ENCODE data around the gene FAM221B.

Gene FAM221B, protein sequence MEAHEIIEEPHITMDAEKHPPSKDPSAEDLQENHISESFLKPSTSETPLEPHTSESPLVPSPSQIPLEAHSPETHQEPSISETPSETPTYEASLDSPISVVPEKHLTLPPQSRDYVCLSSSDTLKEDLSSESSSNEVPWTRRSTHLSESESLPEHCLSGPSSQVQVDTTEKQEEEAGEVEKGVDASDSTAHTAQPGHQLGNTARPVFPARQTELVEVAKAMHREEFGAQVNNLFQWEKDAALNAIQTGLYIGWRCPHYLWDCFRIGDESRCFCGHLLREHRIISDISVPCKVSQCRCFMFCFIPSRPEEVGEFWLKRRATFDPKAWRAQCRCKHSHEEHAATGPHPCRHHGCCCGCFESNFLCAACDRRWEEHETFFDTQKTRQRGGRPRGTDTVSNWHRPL

DNA sequence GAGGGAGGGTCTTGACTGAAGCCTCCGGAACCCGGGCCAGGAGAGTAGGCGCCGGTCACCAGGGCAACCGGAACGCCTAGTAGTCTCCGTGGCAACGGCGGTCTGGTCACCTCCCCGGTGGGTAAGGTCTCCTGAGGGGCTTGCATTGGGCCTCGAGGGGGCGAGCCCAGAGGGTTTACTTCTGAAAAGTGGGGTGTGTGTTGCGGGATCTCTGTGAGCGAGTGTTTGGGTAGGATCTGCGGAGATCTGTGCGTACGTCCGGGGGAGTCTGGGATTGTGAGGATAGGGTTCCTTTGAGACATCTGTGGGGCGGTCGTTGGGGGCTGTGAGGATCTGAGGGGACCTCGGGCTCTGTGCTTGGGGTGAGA lies at the start of gene FAM221B:
Gene FAM221B, minus strand, starts transcription at position 17 of the 368 bp plus-strand sequence. CDS start 2,571 bp downstream, outside the sequence.
- peak; percentile 20 for DNase-seq (ENCODE audit: low spot score)
- FAIRE-seq = no peak

DNA sequence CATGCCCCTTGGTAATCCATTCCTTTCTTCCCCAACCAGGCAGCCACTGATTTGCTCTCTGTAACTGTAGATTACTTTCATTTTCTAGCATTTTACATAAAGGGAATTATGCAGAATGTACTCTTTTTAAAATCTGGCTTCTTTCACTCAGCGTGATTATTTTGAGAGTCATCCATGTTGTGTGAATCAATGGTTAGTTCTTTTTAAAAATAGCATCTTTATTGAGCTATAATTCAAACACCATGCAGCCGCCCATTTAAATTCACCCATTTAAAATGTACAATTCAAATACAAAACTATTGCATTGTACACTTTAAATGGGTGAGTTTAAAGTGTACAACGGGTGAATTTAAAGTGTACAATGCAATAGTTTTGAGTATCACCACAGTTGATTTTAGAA lies 44.0 kb upstream of the FAM221B start:
- no peak for FAIRE-seq
- no peak for DNase-seq (ENCODE audit: low spot score)

DNA sequence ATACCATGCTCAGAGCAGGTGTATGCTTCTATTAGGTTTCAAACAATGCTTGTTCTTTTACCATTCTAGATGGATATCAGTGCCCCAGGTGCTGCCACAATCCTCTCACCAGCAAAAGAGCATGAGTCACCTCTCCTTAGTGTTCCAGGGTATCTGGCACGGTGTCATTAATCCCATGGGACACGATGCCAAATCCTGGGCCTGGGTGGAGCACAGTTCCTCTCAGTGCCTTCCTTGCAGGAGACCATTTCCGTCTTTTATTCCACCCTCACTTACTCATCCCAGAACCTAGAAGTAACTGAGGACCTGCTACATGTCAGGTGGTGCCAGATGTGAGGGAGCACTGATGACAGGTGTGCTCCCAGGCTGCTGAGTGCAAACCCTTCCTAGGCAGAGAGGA lies 43.0 kb upstream of the FAM221B start:
- no peak for FAIRE-seq
- DNase-seq (ENCODE audit: low spot score) = peak; percentile 60

DNA sequence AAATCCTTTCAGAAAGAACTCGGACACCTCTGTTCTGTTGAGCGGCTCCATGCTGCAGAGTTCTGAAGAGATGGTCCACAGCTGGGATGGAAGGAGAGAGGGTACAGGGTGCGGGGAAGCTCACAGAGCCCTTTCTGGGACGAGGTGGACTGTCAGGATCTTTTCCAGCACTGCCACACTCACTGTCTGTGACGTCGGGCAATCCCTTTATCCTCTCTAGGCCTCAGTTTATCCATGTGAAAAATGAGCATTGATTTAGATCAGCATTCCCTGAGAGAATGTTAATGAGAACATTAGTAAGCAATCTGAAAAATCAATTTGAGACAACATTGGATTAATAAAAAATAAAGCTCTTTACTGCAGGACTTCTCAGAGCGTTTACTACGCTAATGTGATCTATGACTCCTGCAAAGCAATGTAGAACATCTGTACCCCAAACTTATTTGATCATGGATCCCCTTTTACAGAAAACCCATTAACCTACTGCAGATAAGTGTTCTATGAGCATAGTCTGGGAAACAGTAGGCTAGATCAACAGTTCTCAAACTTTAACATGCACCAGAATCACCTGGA lies 41.9 kb upstream of the FAM221B start, which contains the start of gene OR13J1:
Gene OR13J1, minus strand, starts transcription at position 51 of the 573 bp plus-strand sequence. Its CDS starts 0 bp downstream, at position 51.
- FAIRE-seq = no peak
- no peak for DNase-seq (ENCODE audit: low spot score)

DNA sequence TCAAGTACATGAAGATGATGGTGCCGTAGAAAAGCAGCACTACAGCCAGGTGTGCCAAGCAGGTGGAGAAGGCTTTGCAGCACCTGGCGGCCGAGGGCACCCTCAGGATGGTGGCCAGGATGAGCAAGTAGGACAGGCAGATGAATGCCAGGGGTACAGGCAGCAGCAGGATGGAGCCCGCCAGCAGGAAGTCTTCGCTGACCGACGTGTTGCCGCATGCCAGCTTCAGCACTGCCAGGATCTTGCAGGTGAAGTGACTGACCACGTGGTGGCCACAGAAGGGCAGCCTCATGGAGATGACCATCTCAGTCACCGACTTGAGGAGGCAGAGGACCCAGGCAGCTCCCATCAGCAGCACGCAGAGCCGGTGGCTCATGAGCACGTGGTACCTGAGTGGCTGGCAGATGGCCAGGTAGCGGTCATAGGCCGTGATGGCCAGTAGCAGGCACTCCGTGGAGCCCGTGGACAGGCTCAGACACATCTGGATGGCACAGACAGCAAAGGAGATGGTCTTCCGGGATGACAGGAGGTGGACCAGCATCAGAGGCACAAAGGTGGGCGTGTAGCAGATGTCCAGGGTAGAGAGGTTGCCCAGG lies 41.2 kb upstream of the FAM221B start:
- FAIRE-seq = peak; percentile 52
- no peak for DNase-seq (ENCODE audit: low spot score)

DNA sequence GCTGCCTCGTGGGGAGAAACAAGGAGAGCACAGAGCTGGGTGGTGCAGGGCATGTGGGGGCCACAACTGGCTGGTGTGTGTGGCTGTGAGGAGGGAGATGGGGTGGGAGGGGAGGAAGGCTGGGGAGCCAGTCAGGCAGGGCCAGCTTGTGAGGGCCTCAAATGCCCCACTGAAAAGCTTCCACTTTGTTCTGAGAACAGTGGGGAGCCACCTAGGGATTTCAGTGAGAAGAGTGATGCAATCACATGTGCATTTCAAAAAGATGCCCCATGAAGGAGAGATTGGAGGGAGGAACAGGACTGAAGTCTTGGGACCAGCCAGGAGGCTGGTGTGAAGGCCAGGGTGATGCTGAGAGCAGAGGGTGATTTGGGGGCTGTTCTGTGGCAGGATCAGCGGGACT lies 40.4 kb upstream of the FAM221B start:
- DNase-seq (ENCODE audit: low spot score) (no peak), FAIRE-seq (no peak)

DNA sequence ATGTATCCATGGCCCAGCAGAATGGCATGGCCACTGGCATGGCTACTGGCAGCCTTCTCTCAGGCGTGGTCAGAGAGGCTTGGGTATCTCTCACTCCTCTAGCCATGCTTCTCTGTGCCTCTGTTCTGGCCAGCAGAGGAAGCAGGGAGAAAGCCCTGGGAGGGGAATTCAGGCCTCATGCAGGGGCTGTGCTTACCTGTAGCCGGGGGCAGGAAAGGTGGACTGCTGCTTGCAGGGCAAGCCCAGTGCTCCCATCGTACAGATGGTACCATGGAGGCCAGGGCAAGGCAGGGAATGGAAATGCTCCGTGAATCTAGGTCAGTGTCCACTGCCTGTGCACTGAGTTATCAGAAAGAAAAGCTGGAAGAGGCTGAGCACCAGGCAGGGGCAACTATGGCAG lies 39.0 kb upstream of the FAM221B start:
- DNase-seq (ENCODE audit: low spot score) = no peak
- no peak for FAIRE-seq

DNA sequence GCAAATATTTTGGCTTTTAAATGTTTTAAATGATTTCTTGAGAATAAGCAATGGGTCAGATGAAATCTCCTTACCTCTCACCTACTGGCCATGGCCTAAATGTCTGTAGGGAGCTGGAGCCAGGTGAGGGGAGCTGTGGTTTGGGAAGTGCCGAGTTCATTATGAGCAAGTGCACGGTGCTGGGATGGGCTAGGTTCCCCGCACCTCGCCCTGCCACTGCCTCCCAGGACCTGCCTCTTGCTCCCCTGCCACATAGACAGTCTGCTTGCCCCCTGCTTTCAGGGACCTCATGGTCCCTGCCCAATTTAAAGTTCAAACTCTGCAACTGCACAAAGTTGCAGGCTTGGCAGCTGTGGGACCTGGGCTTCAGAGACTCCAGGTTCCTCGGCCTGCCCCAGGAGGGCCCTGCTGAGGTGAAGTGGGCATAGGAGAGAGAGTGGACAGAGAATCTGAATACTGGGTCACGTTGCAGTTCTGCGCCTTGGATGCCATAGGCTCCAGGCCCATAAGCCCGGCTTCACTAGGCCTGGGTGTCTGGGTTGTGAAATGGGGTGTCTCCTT lies 36.2 kb upstream of the FAM221B start:
- DNase-seq (ENCODE audit: low spot score) = no peak
- FAIRE-seq = no peak

DNA sequence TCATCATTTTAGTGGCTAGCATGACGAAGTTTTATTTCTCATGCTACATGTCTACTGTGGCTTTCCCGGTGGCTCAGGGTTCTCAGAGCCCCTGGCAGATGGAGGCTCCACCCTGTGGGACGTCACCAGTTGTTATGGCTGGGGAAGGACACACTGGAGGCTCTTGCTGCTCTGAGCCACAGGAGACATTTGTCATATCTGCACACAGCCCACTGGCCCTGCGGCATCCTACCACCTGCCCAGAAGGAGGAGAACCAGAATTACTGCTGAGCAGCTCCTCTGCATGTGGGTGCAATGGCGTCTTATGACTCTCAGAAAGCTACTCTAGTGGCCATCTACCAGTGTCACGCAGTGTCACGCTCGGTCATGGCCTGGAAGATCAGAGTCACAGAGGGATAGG lies 35.1 kb upstream of the FAM221B start:
- FAIRE-seq (no peak), DNase-seq (ENCODE audit: low spot score) (no peak)

DNA sequence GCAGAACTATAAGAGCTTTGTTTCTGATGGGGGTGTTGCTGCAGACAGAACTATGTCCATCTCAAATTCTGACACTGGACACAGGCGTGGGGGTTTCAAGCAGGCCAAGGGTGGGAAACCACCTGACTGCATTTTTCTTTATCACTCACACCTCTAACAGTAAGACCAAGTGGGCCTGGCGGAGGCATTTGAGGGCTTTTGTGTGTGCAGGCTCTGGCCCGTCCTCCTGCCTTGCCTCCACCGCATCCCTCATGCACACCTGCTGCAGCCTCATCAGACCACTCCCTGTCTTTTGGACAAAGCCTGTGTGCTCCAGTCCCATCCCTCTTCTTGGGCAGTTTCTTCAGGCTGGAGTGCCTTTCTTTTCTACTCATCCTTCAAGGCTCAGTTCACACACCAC lies 33.8 kb upstream of the FAM221B start:
- DNase-seq (ENCODE audit: low spot score) = no peak
- no peak for FAIRE-seq

DNA sequence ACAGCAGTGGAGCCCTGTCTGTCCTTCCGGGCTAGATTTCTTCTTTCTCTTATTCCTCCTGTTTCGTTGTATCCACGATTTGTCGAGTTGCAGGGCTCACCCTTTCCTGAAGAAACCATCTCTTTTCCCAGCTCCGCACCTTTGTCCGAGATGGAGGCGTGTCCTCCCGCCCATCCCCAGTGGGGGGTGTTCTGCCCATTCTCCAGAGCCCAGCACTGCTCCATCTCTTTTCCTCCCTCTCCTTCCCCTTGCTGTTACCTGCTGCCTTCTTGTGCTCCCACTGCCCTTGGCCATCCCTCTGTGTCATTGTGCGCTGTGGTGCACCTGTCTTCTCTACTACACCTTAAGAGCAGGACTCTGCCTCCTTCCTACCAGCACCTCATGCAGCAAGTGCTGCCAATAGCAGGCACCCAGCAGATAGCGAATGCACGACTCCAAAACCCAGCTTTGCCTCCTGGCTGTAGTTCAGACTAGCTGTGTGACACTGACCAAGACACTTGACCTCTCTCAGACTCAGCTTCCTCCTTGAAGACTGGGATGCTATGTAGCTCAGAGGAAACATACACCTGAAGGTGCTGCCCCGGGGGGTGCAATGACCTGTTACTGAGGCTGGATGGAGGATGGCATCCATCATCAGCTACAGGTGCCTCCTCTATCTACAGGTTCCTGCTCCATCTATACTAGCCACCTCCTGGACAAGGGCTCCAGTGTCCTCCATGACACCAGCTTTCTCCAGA lies 32.8 kb upstream of the FAM221B start:
- DNase-seq (ENCODE audit: low spot score) (no peak), FAIRE-seq (no peak)

DNA sequence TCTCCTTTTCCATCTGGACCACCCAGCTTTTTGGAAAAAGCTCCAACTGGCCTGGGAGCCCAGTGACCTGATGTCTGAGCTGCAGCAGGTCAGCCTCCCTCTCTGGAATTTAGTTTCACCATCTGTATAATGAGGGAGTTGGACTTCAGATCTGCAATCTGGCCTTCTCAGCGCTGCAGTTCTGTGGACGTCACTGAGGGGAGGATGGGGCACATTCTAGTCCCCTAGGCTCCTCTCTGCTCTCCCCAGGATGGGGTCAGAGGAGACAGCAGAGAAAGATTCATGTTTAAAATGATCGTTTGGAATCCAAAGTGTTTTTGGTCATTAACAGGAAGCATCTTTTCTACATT lies 31.4 kb upstream of the FAM221B start:
- FAIRE-seq = no peak

DNA sequence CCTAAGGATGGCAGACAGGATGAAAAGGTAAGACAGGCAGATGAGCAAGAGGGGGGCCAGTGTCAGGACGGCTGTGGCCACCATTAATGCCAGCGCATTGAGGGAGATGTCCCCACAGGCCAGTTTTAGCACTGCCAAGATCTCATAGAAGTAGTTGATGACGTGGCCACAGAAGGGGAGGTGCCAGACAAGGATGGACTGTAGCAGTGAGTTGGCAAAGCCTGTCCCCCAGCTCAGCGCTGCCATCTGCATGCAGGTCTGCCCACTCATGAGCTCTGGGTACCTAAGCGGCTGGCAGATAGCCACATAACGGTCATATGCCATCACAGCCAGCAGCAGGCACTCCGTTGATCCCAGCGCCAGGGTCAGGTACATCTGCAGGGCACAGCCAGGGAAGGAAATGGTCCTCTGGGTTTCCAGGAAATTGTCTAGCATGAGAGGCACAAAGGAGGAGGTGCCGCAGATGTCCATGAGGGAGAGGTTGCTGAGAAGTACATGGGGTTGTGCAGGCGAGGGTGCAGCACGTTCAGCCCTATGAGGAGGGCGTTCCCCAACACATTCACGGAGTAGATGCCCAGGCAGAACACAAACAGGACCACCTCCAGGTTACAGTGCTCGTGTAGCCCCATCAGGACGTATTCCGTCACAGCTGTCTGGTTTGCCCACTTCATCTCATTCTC lies 30.9 kb upstream of the FAM221B start:
- FAIRE-seq = no peak
- no peak for DNase-seq (ENCODE audit: low spot score)

More for the DNA sequence above, 31.4 kb upstream of the FAM221B start:
- no peak for DNase-seq (ENCODE audit: low spot score)

DNA sequence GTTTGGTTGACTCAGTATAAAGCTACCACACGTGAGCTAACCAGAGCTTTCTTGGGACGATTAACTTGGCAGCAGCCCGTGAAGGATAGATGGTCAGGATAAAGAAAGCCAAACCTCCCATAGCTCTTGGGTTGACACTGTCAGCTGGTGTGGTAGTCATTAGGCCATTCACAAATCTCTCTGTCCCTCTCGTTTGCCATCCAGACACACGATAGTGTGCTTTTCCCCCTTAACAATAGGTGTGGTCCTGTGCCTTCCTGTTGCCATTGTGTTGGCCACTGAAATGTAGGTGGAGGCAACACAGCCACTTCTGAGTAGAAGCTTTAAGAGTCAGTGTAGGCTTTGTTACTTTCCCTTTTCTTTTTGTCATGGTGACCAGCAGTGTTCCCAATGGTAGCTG lies 29.9 kb upstream of the FAM221B start:
- FAIRE-seq (no peak), DNase-seq (ENCODE audit: low spot score) (no peak)

DNA sequence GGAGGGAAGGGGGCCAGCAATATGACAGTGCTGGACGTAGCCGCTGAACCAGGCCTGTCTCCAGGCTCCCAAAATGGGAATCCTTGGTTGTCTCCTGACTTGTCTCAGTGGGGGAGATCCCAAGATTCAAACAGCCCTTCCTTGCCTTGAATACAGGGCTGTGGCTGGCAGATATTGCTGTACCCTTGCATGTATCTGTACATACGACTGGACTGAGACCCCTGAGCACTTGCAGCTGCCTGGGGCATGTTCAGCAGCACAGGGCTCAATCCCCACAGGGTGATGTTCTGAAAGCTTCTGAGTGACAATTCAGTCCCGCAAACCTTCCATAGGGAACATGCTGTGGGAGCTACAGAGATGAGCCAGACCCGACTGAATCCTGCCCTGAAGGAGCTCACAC lies 28.4 kb upstream of the FAM221B start:
- FAIRE-seq = no peak
- DNase-seq (ENCODE audit: low spot score) = no peak

DNA sequence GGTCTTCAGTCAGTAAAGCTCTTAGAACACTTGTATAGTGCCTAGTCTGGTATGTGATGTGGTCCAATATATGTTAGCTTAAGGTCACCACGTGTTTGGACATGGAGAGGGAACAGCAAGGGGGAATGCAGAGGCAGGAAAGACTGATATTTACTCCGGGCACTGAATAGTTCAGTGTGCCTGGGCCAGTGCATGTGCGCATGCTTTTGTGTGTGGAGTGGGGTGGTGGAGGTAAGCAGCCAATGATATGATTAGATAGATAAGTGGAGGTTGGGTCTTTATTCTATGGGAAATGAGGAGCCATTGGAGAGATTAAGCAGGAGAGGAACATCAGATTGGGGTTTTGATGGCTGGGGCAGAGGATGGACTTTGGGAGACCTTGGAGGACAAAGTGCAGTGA lies 27.7 kb upstream of the FAM221B start:
- DNase-seq (ENCODE audit: low spot score) (no peak), FAIRE-seq (no peak)

DNA sequence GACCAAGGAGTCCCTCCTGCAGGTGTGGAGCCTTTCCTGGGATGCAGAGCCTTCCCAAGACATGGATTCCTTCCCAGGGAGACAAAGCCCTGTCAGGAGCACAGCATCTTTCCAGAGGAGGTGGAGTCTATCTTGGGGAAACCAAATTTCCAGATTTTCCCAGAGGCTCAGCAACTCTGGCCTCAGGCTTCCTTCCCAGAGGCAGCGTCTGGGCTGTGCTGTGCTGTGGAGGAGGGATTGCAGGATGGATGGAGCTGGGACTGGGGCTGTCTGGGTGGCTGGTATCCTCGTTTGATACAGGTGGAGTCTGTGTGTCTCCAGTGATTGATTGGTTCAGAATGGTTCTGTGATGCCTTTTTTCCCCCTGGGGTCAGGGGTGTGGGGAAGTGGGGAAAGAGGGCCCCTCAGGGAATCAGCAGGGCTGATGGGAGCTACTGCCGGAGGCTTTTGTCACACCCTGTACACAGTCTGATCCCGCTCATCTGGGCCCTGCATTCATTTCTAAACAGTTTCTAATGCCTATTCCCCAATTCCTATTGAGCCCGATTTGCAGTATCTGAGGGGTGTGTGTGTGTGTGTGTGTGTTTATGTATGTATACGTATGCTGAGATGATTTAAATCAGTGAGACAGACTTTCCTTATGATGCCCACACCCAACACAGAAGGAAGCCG lies 25.7 kb upstream of the FAM221B start:
- DNase-seq (ENCODE audit: low spot score) (no peak), FAIRE-seq (no peak)

DNA sequence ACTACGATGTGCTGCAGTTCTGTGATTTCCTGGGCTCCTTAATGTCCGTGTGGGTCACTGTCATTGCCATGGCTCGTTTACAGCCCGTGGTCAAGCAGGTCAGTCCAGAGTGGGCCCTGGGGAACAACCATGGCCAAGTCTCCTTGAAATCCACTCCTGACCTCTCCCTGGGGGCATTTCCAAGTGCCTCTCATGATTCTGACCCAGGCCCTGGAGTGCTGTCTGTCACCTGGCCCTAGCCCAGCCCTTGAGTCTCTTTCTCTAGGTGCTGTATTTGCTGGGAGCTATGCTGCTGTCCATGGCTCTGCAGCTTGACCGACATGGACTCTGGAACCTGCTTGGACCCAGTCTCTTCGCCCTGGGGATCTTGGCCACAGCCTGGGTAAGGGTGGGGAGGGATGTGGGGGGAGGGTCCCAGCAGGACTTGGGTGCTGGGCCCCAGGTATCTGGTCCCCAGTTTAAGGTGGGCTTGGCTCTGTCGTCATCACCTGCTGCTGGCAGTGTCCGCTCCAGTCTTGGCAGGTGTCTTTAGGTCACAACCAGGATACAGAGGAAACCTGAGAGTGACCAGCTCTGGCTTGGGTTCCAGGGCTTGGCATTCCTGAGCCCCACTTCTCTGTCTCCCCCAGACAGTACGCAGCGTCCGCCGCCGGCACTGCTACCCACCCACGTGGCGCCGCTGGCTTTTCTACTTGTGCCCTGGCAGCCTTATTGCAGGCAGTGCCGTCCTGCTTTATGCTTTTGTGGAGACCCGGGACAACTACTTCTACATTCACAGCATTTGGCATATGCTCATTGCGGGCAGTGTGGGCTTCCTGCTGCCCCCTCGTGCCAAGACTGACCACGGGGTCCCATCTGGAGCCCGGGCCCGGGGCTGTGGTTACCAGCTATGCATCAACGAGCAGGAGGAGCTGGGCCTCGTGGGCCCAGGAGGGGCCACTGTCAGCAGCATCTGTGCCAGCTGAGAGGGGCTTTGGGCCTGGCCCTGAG lies 24.6 kb upstream of the FAM221B start:
- DNase-seq (ENCODE audit: low spot score) = no peak
- no peak for FAIRE-seq

DNA sequence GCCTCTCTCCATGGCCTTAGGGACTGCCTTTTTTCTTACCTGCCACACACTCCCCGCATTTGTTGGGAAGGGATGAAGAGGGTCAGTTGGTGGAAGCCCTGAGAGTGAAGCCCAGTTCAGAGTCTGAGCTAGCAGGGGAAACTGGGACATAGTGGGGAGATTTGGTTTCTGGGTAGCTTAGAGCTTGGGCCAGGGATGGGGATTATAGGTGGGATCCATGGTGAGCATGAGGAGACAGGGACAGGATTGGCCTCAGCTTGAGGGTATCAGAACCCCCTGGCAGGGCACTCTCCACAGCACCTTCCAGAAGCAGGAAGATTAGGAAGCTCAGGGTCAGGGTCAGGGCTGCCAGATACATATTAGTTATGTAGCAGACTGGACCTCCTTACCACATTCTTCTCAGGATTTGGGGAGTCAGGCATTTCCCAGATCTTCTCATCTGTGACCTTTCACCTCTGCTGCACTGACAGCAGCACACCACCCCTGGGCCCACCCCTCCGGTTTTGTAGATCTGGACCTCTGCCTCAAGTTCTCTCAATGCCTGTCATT lies 23.8 kb upstream of the FAM221B start:
- FAIRE-seq (no peak), DNase-seq (ENCODE audit: low spot score) (no peak)
